HG02623 (cell line): Measurements from ENCODE around the gene BHLHE40.
A peak's percentile ranks its signal among the peaks of the same experiment; 100 is the strongest.
"Not testable (repeated sequence)": the region's sequence is repeated elsewhere in the genome, so short reads cannot be mapped to it uniquely, and the experiment has no call there.

ENCODE experiments used
- ATAC-seq: cut with Tn5 transposase; IDR thresholded peaks from one replicate; pipeline ENCODE4 v1.9.1; 2021; ENCODE audit warnings: moderate library complexity; ENCODE audit not compliant: unreplicated experiment

Gene BHLHE40

DNA sequence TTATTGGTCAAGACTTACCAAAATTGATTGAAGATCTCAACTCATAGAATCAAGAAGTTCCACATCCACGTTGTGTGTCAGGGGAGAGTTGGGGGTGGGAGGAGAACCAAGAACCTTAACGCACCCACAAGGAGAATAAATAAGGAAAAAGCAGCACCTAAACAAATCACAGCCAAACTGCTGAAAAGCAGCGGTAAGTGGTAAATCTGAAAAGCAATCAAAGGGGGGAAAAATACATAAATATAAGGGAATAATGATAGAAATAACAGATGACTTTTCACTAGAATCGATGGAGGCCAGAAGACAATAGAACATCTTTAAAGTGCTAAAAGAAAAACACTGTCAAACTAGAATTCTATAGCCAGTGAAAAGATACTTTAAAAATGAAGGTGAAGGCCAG is 20.1 kb upstream of the BHLHE40 start:
- ATAC-seq: no peak

DNA sequence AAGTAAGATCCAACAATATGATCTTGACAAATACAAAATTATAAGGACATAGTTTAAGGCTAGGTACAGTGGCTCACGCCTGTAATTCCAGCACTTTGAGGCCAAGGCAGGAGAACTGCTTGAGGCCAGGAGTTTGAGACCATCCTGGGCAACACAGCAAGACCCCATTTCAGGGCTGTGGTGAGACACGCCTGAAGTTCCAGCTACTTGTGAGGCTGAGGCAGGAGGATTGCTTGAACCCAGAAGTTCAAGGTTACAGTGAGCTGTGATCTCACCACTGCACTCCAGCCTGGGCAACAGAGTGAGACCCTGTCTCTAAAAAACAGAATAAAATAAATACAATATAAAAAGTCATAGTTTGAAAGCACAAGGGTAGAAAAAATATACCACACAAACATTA is 17.4 kb upstream of the BHLHE40 start:
- not testable (repeated sequence) for ATAC-seq

DNA sequence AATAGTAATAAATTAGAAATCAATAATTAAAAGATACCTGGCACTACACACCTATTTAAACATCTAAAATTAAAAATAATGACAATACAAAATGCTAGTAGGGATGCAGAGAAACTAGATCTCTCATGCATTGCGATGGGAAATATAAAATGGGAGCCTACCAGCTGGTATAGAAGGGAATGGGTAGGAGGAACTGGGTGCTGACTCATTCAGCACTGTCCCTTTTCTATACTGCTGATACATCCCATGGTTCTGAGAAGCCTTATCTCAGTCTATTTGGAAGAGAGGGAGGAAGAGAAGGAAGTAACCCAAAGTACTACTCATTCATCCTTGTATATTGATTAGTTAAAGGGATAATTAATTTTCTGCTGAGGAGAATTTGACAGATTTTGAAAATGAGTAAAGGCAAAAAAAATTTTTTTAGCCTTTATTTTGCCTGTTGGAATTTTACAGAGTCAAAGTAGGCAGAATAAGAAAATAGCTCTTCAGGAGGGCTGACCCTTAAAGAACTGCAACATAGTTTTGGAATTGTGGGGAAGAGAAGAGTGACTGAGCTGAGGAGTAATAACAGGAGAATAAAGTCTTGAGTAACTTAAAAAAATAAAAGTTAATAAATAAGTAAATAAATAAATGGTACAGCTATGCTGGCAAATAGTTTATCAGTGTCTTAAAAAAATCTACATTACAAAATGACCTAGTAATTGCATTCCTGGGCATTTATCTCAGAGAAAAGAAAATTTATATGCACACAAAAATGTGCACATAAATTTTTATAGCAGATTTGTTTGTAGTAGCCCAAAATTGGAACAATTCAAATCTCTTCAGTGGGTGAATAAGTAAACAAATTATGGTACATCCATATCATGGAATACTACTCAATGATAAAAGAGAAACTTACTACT is 15.3 kb upstream of the BHLHE40 start:
- ATAC-seq: no peak

DNA sequence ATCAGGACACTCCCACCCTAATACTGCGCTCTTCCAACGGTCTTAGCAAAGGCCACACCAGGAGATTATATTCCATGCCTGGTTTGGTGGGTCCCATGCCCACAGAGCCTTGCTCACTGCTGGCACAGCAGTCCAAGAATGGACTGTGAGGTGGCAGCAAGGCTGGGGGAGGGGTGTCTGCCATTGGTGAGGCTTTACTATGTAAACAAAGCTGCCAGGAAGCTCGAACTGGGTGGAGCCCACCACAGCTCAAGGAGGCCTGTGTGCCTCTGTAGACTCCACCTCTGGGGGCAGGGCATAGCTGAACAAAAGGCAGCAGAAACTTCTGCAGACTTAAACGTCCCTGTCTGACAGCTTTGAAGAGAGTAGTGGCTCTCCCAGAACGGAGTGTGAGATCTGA is 13.2 kb upstream of the BHLHE40 start:
- ATAC-seq: not testable (repeated sequence)

DNA sequence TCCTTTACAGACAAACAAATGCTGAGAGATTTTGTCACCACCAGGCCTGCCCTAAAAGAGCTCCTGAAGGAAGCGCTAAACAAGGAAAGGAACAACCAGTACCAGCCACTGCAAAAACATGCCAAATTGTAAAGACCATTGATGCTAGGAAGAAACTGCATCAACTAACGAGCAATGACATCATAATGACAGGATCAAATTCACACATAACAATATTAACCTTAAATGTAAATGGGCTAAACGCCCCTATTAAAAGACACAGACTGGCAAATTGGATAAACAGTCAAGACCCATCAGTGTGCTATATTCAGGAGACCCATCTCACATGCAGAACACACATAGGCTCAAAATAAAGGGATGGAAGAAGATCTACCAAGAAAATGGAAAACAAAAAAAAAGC is 11.6 kb upstream of the BHLHE40 start:
- not testable (repeated sequence) for ATAC-seq

DNA sequence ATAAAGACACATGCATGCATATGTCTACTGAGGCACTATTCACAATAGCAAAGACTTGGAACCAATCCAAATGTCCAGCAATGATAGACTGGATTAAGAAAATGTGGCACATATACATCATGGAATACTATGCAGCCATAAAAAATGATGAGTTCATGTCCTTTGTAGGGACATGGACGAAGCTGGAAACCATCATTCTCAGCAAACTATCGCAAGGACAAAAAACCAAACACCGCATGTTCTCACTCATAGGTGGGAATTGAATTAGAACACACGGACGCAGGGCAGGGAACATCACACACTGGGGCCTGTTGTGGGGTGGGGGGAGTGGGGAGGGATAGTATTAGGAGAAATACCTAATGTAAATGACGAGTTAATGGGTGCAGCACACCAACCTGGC is 7.8 kb upstream of the BHLHE40 start:
- not testable (repeated sequence) for ATAC-seq

DNA sequence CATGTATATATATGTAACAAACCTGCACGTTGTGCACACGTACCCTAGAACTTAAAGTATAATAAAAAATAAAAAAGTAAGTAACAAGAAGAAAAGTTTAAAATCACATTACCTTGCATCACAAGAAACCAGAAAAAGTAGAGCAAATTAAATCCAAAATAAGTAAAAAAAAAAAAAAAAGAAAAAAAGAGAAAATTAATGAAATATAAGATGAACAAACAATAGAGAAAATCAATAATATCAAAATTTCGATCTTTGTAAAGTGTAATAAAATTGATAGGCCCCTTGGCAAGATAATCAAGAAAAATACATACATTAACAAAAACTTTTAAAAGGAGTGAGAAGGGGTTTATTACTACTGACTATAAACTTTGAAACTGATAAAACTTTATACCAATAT is 7.4 kb upstream of the BHLHE40 start:
- no peak for ATAC-seq

DNA sequence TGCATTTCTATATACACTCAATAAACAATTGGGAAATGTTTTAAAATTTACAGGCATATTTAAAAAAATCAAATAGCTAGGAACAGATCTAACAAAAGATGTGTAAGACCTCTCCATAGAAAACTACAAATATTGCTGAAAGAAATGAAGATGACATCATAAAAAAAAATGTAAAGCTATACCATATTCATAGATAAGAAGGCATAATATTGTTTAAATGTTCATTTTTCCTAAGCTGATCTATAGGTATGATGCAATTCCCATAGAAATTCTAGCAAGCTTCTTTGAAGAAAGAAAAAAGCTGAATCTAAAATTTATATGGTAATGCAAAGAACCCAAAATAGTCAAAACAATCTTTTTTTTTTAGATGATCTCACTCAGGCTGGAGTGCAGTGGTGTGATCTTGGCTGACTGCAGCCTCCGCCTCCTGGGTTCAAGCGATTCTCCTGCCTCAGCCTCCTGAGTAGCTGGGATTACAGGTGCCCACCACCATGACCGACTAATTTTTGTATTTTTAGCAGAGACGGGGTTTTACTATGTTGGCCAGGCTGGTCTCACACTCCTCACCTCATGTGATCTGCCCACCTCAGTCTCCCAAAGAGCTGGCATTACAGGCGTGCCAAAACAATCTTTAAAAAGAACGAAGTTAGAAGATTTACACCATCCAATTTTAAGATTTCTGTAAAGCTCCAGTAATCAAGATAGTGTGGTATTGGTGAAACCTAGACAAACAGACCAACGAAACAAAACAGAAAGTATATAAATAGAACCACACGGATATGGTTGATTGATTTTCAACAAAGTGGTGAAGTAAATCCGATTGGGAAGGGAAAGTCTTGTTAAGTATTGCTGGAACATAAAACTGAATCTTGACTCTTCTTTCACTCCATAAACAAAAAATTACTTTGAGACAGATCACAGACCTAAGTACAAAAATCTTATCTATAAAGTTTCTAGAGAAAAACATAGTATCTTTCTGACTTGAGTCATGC is 6.3 kb upstream of the BHLHE40 start:
- no peak for ATAC-seq

DNA sequence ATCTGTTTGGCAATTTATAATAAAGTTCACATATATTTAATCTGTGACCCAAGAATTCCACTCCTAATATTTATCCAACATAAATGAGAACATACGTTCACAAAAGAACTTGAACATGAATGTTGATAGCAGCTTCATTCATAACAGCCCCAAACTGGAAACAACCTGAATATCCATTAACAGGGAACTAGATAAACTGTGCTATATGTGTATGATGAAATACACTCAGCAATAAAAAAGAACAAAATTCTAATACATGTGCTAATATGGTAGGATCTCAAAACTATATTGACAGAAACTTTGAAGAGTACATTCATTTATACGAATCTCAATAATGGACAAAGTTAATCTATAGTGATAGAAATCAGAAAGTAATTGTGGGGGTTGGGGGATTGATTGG is 5.1 kb upstream of the BHLHE40 start:
- no peak for ATAC-seq

DNA sequence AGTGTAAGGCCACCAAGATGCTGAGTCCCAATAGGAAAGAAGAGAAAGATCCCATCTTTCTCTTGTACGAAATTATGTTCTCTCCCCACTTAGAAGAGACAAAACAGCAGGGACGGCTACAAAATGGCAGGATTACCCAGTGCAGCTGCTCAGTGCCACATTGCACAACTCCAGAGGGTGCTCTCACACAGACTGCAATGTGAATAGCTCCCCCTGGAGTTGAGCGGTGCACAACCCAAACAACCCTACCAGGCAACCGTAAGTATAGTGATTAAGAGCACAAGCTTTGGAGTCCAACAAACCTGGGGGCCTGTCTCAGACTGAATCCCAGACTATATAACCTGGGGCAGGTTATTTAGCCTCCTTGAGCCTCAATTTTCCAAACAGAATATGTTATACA is 3.1 kb upstream of the BHLHE40 start:
- no peak for ATAC-seq

DNA sequence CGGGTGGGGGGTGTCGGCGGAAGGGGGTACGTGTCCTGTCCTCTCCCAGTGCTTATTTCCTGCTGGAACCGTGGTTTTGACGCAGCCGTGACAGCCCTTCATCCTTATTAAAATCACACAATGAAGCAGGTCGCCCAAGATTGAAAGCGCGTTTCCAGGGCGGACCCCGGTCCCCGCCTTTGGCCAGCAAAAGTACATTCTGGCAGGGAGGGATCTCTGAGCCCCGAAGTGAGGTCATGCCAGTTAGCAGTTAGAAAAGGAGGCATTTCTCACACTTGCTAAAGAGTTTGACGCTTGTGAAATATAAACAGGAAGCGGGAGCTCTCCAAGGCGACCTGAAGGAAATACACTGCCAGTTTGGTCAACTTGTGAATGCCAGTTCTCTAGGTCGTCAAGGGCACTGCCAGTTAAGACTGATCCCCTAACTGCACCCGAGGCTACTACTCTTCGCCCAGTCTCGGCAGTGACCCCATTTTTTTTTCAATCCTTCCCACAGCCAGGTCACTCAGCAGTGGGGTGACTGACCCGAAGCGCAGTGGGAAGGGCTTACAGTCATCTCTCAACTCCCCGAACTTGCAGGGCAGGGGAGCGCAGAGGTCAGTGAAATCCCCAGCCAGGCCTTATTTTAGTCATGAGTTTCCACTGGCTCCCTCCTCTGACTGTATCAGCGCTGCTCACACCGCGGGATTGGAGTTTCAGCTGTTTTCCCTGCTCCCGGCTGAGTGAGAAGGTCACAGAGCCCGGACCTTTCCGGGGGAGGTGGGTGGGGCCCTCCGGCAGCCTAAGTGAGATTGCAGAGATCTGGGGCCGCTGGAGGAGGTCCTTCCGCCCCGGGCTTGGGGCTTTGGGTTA is 2.0 kb upstream of the BHLHE40 start:
- peak; percentile 29 for ATAC-seq

DNA sequence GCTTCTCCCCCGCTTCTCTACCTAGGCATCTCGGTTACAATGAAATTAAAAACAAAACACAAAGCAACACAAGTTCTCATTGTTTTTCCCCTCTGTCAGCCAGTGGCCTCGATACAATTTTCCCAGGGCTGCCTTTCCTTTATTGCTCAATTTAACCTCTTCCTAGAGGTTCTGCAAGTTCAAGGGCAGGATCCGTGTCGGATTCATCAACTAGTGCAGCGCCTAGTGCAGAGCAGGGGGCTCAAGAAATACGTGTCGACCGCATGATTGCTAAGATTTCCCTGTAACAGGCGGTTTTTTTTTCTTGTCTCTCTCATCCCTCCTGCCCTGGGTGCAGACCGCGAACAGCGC is 1.4 kb upstream of the BHLHE40 start:
- ATAC-seq: peak; percentile 0

DNA sequence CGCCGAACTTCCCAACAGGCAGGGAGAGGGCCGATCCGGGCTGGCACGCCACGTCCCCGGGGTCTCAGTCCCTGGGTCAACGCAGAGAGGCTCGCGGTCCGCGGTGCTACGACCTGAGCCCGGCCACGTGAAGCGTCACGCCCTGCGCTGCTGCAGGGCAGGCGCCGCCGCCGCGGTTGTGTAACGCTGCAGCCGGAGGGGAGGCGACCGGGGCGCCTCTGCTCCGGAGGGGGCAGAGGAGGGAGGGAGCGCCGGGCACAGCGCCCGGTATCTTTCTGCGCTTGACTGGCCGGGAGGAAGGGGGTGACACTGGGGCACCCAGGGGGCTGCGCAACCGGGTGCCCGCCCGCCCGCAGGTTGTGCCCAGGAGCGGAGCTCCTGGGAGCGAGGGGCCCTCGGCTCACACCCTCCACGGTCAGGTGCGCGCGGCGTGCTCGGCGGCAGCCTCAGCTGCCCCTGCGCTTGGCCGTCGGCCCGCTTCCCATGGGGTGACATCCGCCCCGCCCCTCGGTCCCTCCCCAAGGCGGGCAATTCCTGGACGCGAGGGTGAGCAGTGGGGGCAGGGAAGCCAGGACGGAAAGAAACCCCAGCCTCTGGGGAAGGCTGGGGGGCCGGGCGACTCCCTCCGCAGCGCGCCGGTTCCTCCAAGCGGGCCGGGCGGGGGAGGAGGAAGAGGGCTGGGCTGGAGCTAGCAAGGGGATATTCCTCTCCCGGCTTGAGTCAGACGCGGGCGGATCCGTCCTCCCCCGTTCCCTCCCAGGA is 852 bp upstream of the BHLHE40 start:
- ATAC-seq: peak; percentile 32

DNA sequence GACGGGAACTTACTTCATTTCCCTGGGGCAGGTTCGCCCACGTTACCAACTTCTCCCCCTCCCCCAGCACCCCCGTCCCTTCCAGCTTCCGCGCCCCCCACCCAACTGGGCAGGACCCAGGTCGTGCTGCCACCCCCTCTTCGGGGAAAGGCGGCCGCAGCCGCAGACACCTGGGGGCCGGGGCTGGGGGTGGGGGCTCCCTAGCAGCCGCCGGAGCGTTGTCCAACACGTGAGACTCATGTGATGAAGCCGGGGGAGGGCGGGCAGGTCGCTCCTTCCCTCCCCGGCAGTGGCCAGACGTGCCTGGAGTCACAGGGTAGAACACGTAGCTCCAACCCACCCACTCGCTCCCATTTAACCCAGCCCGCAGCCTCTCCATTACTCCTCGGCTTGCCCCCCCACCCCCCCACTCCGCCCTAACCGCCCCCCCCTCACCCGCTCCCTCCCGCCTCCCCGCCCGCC is 240 bp upstream of the BHLHE40 start:
- peak; percentile 37 for ATAC-seq

DNA sequence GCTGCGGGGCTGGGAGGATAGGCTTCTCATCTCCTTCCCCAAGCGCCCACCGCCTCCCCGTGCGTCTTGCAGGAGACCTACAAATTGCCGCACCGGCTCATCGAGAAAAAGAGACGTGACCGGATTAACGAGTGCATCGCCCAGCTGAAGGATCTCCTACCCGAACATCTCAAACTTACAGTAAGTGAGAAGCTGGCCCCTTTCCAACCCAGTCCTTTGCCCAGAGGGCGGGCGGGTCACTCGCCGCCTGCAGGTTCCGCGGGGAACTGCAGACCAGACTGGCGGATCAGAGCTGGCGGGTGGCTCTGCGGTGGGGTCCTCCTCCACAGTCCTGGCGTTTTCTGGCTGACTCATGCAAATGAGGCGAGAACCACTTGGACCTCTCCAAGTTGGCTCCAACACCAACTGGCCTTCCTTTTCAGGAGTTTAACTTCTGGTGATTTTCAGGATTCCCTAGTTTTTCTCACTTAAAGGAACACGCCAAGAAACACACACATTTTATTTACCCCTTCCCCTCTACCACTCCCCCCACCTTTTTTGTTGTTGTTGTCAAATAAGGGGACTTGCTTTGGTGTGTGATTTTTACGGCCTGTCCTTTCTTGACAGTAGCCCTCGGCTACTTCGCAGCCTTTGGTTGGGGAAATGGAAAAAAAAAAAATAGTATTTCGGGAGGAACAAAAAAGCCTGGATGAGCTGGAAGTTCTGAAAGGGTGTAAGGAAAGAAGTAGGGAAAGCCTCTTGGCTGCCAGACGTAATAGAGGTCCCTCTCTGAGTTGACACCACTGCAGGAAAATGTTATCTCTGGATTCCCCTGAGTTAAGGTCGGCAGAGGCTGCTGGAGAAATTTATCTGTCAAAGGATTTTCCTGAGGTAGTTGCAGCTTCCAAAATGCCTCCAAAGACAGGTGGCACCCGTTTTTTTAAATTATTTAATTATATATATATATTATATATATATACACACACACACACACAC is 1.3 kb downstream of the BHLHE40 start:
- ATAC-seq: no peak

DNA sequence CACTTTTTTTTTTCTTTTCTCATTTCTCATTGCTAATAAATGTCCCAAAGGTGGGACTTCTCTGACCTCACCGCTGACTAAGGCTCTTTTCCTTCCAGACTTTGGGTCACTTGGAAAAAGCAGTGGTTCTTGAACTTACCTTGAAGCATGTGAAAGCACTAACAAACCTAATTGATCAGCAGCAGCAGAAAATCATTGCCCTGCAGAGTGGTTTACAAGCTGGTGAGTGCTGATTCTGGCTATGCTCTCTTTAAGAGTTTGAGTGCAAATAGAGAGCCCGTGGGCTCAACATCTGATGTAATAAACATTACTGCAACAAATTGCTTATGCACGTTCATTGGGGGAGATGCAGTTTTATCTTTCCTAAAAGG is 2.0 kb downstream of the BHLHE40 start:
- no peak for ATAC-seq

DNA sequence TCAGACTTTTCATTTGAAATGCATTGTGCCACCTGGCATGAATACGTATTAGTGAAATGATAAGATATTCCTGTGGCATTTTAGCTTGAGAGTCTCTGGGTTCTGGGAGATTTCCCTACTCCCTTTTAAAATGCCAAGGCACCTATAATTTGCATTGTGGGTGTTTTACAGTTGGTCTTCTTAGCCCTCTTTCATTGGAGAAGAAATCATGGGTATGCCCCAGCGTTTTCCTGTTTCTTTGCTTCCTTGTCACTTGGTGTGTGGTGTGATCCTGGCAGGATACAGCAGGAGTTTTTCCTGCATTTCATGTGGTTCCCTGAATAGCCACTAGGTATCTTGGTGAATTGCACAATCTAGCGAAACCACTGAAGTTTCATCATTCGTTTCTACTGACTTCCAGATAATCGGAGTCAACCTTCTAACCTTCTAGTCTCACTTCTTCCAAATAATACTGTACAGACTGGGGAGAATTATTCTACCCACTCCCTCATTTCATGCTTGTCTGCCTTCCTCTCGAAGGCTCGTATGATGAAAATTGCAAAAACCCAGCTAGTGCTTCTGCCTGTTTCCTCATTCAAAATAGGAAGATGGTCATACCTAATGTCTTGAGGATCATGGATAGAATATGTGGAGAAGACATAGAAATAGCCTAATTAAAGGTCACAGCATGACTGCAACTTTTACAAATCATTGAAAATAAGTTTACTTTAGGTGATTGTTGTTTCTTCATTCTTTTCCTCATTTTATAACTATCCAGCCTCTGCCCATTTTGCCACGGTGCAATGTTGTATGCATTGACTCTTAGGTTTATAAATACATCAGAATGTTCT is 2.6 kb downstream of the BHLHE40 start:
- no peak for ATAC-seq
